HG03066 (cell line): Measurements from ENCODE around the gene KRCC1.
A peak's percentile ranks its signal among the peaks of the same experiment; 100 is the strongest.
"Not testable (repeated sequence)": the region's sequence is repeated elsewhere in the genome, so short reads cannot be mapped to it uniquely, and the experiment has no call there.

Experiments used
- ATAC-seq: cut with Tn5 transposase; IDR thresholded peaks from one replicate; pipeline ENCODE4 v1.9.1; 2021; ENCODE audit warnings: low read depth; ENCODE audit not compliant: unreplicated experiment

KRCC1 gene

DNA sequence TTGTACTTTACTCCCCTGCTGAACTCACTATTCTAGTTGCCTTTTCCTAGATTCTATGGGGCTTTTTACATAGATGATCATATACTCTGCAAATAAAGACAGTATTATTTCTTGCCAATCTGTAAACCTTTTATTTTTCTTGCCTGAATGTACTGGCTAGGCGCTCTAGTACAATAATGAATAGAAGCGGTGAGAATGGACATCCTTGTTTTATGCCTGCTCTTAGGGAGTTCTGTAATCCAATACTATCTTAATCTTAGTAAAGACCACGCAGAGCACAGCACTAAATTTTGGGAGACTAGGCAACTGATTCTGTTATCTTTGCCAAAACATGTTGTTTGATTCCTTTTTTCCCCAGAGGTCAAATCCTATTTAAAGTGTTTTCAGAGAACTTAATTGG is 7.0 kb downstream of the KRCC1 start:
- no peak for ATAC-seq

DNA sequence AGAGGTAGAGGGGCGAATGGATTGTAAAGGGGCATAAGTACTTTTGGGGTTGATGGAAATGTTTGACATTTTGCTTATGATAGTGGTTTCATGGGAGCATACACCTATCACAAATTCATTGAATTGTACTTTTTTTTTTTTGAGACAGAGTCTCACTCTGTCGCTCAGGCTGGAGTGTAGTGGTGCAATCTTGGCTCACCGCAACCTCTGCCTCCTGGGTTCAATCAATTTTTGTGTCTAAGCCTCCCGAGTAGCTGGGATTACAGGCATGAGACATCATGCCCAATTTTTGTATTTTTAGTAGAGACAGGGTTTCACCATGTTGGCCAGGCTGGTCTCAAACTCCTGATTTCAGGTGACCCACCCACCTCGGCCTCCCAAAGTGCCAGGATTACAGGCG is 10.0 kb downstream of the KRCC1 start:
- not testable (repeated sequence) for ATAC-seq

DNA sequence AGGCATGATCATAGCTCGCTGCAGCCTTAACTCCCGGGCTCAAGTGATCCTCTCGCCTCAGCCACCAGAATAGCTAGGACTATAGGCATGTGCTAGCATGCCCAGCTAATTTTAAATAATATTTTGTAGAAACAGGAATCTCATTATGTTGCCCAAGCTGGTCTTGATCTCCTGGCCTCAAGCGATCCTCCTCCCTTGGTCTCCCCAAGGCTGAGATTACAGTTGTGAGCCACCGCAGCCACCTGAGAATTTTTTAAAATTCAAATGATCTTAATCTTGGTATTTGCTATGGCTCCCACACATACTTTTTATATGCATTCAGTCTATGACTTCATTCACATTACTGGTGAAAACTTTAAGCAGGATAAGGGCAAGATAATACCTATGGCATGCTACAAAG is 13.1 kb downstream of the KRCC1 start:
- ATAC-seq = no peak

DNA sequence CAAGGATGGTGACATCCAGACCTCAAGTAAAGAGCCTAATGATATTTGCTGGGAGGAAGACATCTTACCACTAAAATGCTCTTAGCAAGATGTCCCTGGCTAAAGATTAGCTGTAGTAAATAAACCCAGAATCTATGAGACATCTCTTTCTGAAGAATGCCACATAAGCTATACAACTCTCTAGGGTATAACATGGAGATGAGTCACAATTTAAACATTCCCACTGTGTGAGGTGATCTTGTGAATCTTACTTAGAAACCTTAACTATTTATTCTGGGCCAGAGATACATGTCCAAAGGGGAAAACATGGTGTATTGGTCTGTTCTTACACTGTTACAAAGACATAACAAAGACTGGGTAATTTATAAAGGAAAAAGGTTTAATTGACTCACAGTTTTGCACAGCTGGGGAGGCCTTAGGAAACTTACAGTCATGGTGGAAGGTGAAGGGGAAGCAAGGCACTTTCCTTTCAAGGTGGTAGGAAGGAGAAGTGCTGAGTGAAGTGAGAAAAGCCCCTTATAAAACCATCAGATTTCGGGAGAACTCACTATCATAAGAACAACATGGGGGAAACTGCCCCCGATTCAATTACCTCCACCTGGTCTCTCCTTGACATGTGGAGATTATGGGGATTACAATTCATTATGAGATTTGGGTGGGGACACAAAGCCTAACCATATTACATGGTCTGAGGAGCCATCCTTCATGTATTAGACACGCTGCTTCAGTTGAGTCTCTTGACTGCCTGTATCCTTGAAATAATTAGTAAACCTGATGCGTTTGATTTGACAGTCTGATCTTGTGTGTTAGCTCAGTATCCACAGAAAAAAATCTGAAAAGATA is 17.1 kb downstream of the KRCC1 start:
- no peak for ATAC-seq

DNA sequence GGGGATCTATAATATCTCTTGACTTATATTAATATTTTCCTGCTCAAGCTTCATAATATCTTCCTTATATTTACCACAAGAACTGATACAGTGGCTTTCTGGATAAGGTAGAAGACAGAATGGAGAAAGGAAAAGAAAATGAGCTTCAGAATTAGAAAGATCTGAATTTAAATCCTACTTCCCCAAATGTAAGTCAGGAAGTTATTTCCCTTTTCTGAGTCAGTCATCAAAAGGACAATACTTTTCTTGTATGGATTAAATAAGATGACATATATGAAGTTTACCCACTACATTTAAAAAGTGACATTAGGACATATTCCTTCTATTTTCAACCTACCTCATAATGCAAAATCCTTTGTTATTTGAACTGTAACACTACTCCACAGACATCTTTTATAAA is 19.0 kb downstream of the KRCC1 start:
- ATAC-seq = no peak

DNA sequence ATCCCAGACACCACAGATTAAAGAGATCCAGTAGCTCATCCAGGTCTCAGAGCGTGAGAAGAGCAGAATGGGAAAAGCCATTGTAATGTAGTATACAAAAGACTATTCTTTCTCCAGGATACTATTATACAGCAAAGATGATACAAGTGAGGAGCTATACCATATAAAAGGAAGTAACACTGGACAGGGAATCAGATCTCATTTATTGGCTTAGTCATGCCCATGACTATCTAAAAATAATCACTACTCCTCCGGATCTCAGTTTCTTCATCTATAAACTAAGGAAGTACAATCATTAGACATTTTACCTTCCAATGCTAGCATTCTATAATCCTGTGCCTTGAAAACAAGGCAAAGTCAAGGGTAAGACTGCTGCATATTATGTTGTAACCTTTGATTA is 19.4 kb downstream of the KRCC1 start:
- no peak for ATAC-seq

DNA sequence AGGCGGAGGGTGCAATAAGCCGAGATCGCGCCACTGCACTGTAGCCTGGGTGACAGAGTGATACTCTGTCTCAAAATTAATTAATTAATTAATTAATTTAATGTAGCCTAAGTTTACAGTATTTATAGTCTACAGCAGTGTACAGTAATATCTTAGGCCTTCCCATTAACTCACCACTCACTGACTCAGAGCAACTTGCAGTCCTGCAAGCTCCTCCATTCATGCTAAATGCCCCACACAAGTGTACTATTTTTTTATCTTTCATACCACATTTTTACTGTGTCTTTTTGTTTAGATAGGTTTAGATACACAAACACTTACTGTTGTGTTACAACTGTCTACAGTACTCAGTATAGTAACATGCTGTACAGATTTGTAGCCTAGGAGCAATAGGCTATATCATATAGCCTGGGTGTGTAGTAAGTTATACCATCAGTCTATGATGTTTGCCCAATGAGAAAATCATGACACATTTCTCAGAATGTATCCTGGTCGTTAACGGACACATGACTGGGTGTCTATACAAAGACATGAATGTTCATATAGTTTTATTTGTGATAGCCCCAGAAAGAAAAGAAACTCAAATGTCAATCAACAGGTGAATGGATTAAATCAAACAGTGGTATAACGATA is 23.4 kb downstream of the KRCC1 start:
- no peak for ATAC-seq

DNA sequence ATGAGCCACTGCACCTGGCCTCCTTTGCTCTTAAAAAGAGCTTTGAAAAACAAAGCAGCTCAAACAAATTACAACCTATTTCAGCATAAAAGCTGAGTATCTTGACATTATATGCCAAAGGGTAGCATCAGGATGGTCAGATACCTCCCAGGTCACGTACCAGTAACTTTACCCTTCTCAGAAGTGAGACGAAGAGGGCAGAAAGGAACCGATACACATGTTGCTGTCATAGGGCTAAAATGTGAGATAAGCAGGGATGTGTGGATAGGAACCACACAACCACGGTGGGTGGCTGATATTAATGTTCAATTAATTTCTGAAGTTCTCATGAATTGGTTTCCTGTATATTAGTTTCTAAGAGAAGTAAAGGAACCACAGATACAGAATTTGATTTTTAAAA is 26.7 kb downstream of the KRCC1 start:
- no peak for ATAC-seq

DNA sequence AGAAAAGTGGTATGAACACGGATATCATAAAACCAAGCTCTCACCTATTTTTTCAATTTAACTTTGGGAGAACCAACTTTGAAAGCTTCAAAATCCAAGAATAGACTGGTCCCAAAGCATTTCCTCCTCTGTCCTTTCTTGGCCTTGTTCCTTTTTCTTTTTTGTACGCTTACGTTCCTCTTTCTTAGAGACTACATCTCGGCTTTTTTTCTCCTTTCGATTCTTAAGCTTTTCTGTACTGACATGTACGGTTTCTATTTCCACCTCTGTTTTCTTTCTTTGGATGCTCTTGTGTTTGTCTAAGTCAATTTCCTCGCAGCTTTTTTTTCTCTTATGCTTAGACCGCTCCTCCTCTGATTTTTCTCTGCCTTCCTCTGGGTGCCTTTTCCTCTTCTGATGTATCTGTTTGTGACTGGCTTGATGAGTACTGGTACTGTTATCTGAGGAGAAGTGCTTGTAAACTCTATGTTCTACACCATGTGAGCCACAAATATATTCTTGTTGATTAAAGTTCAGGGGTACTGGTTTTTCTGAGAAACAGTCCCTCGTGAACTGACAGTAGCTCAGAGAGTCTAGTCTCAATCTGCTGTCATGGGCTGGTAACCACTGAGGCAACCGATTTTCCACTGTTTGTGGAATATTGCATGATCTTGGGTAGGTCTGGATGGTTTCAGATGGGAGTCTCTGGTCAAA is 27.7 kb downstream of the KRCC1 start:
- ATAC-seq = no peak

DNA sequence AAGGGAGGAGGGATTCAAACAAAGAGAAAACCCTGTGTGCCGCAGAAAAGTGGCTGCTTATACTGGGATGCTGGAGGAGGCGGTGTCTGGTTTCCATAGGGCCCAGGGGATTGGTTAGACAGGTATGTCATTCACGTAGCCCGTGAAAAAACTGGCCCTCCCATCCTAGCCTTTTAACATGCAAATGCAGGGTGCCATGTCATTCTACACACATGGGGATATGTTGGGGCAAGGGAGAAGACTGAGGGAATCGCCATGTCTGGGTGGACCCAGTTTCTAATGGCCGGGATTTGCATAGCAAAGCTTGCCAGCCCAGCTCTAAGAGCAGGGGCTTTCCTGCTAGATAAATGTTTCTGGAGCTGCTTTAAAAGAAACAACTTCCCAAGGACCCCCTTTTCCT is 31.1 kb downstream of the KRCC1 start:
- no peak for ATAC-seq

DNA sequence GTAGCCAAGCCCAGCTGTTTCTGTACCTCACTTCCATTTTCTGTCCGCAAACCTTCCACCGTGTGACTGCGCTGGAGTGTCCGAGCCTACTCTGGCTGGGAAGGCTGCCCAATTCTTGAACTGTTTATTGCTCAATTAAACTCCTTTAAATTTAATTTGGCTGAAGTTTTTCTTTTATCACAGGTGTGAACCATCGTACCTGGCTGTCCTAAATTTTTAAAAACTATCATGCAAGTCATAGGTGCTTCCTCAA is 33.0 kb downstream of the KRCC1 start:
- no peak for ATAC-seq

DNA sequence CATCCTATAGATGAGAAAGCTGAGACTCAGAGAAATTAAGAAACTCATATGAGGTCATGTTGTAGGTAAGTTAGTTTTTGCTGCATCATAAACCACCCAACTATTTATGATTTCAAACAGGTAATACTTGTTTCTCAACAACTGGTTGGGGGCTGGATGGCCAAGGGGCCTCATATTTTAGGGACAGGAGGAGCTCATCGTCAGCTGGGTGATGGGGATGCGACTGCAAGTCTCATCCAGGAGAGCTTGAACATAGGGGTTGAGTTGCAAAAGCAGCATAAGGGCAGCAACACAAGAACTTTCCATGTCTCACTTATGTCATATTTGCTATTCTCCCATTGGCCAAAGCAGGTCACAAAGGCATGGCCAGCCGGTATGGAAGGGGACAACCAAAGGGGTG is 35.6 kb downstream of the KRCC1 start:
- ATAC-seq = no peak

DNA sequence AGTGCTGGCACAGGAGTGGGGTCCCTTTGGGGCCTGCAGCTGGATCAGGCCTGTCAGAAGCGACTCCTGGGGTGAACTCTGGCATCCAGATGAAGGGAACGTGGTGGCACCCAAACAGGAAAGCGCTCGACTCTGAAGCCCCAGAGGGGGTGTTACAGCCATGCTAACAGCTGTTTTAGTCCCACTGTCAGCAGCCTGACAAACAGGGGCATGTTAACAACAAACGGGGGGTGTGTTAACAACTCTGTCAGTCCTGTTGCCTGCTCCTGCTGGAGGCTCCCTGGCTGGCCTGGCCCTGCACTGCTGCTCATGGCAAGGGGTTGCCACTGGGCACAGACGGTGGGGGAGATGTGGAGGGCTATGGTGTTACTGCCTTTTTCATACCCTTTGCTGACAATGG is 36.7 kb downstream of the KRCC1 start:
- ATAC-seq = no peak

DNA sequence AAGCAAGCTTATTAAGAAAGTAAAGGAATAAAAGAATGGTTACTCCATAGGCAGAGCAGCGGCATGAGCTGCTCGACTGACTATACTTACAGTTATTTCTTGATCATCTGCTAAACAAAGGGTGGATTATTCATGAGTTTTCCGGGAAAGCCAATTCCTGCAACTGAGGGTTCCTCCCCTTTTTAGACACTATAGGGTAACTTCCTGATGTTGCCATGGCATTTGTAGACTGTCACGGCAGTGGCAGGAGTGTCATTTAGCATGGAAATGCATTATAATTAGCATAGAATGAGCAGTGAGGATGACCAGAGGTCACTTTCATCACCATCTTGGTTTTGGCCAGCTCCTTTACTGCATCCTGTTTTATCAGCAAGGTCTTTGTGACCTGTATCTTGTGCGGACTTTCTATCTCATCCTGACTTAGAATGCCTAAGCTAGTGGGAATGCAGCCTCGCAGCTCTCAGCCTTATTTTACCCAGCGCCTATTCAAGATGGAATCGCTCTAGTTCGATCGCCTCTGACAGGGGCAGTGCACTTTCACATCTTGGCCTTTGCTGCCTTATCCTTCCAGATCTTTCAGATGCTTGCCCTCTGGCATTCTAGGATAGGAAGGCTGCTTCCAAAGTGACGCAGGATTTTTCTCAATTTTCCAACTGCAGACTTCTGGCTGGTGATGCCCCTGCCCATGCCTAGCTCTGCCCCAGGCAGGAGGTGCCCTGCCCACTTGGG is 37.3 kb downstream of the KRCC1 start:
- not testable (repeated sequence) for ATAC-seq

DNA sequence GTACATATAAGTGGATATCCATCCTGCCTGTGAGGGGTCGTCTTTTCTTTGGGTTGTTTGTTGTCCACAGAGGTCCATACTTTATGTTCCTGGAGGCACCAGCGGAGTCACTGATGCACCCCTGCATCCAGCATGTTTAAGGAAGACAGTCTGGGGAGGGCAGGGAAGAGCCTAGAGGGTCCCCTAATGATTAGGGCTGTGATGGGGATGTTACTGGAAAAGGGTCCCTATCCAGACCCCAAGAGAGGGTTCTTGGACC is 37.9 kb downstream of the KRCC1 start:
- ATAC-seq = not testable (repeated sequence)

DNA sequence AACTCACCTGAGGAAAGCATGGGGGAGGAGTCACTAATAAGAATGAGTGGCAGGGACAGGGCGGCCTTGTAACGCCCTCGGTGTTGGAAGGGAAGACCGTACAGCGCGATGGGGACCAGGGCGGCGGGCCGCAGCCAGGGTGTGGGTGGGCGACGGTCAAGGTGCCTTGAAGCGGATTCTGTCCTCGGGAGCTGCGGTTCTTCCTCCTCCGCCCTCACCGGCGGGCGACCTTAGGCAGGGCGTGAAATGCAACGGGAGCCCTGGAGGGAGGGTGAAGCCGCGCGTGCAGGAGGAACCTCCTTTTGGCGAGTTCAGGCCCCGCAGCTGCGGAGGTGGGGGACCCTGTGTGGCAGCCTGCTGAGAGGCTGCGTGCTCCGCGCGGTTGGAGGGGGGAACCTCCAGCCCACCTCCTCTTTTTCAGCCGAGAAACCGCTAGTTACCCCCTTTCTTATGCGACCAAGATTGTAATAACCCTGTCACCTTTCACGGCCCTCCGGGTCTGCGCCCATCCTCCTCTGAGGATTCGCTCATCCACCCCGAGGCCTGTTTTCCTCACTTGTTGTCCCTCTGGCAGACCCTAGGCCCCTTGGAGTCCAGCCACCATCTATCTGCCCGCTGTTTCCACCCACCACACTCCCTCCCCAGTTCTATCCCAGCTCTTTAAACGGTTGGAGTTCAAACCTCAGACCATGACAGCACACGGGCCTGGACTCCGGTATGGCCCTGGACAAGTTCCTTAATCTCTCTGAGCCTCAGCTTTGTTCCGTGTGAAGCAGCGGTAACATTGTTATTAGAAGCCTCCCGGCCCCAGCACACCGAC is 38.4 kb downstream of the KRCC1 start:
- ATAC-seq = peak; percentile 68

DNA sequence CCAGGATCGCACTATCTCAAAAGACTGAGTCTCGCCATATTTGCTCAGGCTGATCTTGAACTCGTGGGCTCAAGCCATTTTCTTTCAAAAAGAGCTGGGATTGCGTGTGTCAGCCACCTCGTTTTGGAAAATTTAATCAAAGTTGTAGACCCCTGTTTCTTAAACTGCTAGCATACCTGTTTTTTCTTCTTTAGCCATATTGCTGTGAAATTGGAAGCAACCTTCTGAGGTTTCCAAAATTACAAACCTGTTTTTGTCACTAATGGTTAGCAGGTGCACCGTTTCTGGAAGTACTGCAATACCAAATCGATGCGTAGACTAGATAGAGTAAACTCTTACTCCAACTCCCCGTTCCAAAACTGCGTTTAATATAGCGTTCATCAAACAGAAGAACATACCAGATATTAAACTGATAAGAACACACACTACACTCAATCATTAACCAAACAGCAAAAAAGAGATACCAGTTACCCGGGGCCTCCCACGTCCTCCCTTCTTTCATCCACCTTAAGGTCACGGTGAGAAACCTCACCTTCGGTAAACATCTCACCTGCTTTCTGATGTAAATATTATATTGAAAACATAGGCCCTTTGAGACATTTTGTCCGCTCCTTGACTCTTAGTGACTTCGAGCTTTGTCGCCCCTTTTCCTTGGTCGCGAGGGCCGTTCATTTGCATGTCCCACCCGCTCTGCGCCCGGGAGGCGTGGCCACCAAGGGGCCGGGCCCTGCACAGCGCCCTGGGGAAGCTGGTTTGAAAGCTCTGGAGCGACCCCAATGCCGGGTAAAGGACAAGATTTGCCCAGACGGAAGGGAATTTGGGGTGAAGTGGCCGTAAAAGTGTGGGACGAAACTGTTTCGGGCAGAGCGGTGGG is 39.3 kb downstream of the KRCC1 start, which contains the start of gene RNU2-63P:
RNU2-63P (minus strand) TSS at position 462 of the 874 bp plus-strand sequence.
- ATAC-seq = peak; percentile 71

DNA sequence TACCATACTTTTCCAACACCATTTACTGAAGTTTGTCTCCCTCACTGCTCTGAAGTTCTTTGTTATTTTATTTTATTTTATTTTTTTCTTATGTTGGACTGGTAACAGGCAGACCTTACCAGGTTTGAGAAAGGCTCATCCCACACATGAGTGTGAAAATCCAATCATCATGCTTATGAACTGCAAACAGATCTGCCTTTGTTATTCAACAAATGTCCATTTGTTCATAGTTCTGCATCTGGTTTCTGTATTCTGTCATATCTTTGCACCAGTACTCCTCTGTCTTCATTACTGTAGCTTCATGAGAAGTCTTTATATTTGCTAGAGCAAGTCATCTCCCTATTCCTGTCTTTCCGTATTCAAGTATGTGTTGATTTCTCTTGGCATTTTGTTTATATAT is 44.6 kb downstream of the KRCC1 start:
- no peak for ATAC-seq

DNA sequence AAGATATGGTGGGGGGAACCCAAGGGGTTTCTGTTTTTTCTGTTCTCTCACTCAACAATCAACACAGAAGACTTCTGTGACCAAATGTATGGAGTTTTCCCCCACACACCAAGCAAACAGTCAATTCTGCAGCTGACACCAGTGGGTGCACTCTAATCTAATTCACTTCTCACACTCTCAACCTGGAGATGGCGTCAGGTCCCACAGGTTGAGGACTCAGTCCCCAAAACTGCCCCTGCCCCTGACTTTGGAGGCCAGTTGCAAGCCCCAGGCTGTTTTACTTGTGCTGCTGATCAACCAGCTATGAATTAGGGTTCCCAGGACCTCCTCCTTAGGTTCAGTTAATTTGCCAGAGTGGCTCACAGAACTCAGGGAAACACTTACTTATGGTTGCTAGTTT is 45.4 kb downstream of the KRCC1 start:
- ATAC-seq = no peak
